ENCODE measurements around the gene PDE9A. TPM values are rescaled to one million over a fixed set of nuclear protein-coding genes. Genes with fewer than 3 reads are reported as not detected.

Gene PDE9A
- total and polyA plus RNA-seq, 2 donors (not counting 1 experiment from before 2014, with no cell fraction given) = 0.34 to 5.8 TPM

DNA sequence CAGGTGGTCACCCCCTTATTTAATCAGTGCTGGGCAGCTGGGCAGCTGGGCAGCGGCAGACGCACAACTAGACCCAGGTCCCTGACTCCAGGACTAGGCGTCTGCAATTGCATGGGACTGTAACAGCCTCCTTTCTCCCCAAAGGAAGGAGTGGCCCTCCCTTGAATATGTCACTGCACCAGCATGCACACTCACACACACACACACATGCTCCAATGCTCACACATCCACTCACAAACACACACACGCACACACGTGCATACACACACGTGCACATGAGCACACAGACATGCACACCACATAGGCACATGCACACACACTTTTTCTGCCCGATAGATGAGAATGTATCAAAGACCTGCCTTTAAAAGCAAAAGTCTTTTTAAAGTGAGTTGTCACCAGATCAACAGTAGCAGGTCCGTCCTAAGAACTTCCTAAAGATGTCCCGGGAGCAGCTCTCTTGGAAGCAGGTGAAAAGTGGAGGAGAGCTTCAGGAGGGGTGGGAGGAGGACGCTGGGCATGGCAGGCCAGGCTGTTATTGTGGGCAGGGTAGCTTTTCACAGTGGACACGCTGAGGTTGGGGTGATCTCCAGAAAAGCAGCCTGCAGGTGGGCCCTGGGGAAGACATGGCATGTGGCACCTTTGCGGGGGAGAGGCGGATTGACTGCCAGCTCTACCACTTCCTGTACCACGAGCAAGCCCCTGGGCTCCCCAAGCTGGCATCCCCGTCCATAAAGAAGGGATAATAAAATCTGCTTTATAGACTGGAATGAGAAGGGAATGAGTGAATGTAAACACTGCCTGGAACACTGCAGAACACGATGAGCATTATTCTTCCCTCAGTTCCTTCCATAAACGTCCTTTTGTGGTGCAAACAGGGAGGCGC lies 1.7 kb downstream of the PDE9A start:
- H3K9me3 Mint-ChIP-seq (ENCODE audit: insufficient read depth) = no peaks in the 10 kb centered on the region
- peaks cover 58% of the 10 kb centered on the region for H3K27me3 Mint-ChIP-seq
- ChIA-PET CTCF (no interaction called here), POLR2A (no interaction called here)
- H3K9me3 ChIP-seq (ENCODE audit: control extremely low read depth in 1 of 3, control insufficient read depth in 2 of 3, insufficient read depth in 1 of 3, low read length in 2 of 3) = peaks cover 0 to 25% (median 0%) of the 10 kb centered on the region in 3 donors
- H3K27ac ChIP-seq (ENCODE audit: low read length in 2 of 2) = no peak overlapping the region
- H3K4me1 Mint-ChIP-seq = peaks cover 31% of the 10 kb centered on the region
- no peak for ATAC-seq (ENCODE audit: low read depth)
- peak overlapping the region; percentile 28 for H3K27ac Mint-ChIP-seq
- H3K4me3 Mint-ChIP-seq = peak overlapping the region; percentile 63
- WGBS (ENCODE audit: insufficient coverage) = 68% methylated on average over 13 of the region's 18 CpGs
- H2AFZ ChIP-seq (ENCODE audit: insufficient read depth, low read depth, low read length, poor library complexity, severe bottlenecking) = no peak overlapping the region
- peak overlapping the region in 1 of 5 experiments; percentile 62 for H3K4me3 ChIP-seq (ENCODE audit: control extremely low read depth in 1 of 5, extremely low read depth in 1 of 5, insufficient read depth in 1 of 5, low read depth in 2 of 5, low read length in 4 of 5)
- DNase-seq = no peak
- intact Hi-C loops (cut with micrococcal nuclease) = loop anchor here (1.0 to 10.0 kb wide), 2 partner anchors 60 to 163 kb away; no protein-coding TSS in a partner anchor
- peak overlapping the region; percentile 92 for H3K4me2 ChIP-seq (replicated peaks; ENCODE audit: low read depth, low read length, poor library complexity, severe bottlenecking)
- H3K36me3 ChIP-seq (replicated peaks in 1 of 2; ENCODE audit: control extremely low read depth in 1 of 2, control insufficient read depth in 1 of 2, extremely low read depth in 1 of 2, insufficient read depth in 2 of 2, low read length in 1 of 2) = no peaks in the 10 kb centered on the region
- H3K4me1 ChIP-seq (ENCODE audit: control insufficient read depth in 2 of 2, insufficient read depth in 2 of 2, low read length in 2 of 2) = peaks cover 56 to 59% of the 10 kb centered on the region in 2 donors
- TF ChIP-seq, protein P1, sequence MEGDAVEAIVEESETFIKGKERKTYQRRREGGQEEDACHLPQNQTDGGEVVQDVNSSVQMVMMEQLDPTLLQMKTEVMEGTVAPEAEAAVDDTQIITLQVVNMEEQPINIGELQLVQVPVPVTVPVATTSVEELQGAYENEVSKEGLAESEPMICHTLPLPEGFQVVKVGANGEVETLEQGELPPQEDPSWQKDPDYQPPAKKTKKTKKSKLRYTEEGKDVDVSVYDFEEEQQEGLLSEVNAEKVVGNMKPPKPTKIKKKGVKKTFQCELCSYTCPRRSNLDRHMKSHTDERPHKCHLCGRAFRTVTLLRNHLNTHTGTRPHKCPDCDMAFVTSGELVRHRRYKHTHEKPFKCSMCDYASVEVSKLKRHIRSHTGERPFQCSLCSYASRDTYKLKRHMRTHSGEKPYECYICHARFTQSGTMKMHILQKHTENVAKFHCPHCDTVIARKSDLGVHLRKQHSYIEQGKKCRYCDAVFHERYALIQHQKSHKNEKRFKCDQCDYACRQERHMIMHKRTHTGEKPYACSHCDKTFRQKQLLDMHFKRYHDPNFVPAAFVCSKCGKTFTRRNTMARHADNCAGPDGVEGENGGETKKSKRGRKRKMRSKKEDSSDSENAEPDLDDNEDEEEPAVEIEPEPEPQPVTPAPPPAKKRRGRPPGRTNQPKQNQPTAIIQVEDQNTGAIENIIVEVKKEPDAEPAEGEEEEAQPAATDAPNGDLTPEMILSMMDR (IDR thresholded peaks at IDR 0.05) = no peak
- no peak for TF ChIP-seq EZH2 (IDR thresholded peaks at IDR 0.05; ENCODE audit: borderline replicate concordance, insufficient read depth, low read depth, low read length, poor library complexity, severe bottlenecking)
- H3K79me2 ChIP-seq (ENCODE audit: control insufficient read depth, insufficient read depth, low read length) = no peaks in the 10 kb centered on the region
- no peaks in the 10 kb centered on the region for H4K20me1 ChIP-seq (ENCODE audit: control insufficient read depth, insufficient read depth, low read length, poor library complexity, severe bottlenecking)
- H3K27me3 ChIP-seq (replicated peaks in 1 of 4; ENCODE audit: control extremely low read depth in 1 of 4, control insufficient read depth in 3 of 4, insufficient read depth in 4 of 4, low read length in 3 of 4) = peaks cover 0 to 77% (median 35%) of the 10 kb centered on the region in 4 experiments
- H3K9ac ChIP-seq (ENCODE audit: low read length) = peak overlapping the region; percentile 60
